CD4-positive, alpha-beta T cell treated with Interleukin-21 for 1 hour (primary cell): ENCODE data around the gene FANCC.
"Not testable (repeated sequence)": the region's sequence is repeated elsewhere in the genome, so short reads cannot be mapped to it uniquely, and the experiment has no call there.

Experiments used
- DNase-seq: peaks from one replicate; pipeline ENCODE4 v3.0.0-alpha.2; 2020

FANCC gene

GRCh38 chr9:95317119-95317892 lies at the start of gene FANCC:
TSS of gene FANCC (minus strand) at chr9:95317709. CDS start at chr9:95249291, 68,418 bp downstream.
- peak; percentile 87 for DNase-seq

GRCh38 chr9:95366731-95367325 lies 49.3 kb upstream of the FANCC start:
- DNase-seq, result no peak

- no peak for DNase-seq
Measured at GRCh38 chr9:95365766-95366165, 48.3 kb upstream of the FANCC start.

- no peak for DNase-seq
Measured at GRCh38 chr9:95363051-95363841, 45.7 kb upstream of the FANCC start.

GRCh38 chr9:95360866-95361265 lies 43.4 kb upstream of the FANCC start:
- DNase-seq, result no peak

GRCh38 chr9:95357316-95357715 lies 39.8 kb upstream of the FANCC start:
- DNase-seq, result no peak

GRCh38 chr9:95355500-95355899 lies 38.0 kb upstream of the FANCC start:
- no peak for DNase-seq

- no peak for DNase-seq
Measured at GRCh38 chr9:95351051-95351450, 33.5 kb upstream of the FANCC start.

GRCh38 chr9:95350266-95350665 lies 32.8 kb upstream of the FANCC start:
- no peak for DNase-seq

GRCh38 chr9:95349091-95350038 lies 31.9 kb upstream of the FANCC start:
- no peak for DNase-seq

- no peak for DNase-seq
Measured at GRCh38 chr9:95346021-95346420, 28.5 kb upstream of the FANCC start.

GRCh38 chr9:95344735-95345325 lies 27.3 kb upstream of the FANCC start:
- DNase-seq, result no peak

- no peak for DNase-seq
Measured at GRCh38 chr9:95343725-95344287, 26.3 kb upstream of the FANCC start.

GRCh38 chr9:95342571-95342970 lies 25.1 kb upstream of the FANCC start:
- no peak for DNase-seq

- DNase-seq, result no peak
Measured at GRCh38 chr9:95341293-95341962, 23.9 kb upstream of the FANCC start.

- no peak for DNase-seq
Measured at GRCh38 chr9:95338243-95338642, 20.7 kb upstream of the FANCC start.

GRCh38 chr9:95336281-95336680 lies 18.8 kb upstream of the FANCC start:
- DNase-seq, result peak; percentile 10

- DNase-seq, result no peak
Measured at GRCh38 chr9:95333426-95333825, 15.9 kb upstream of the FANCC start.

GRCh38 chr9:95332860-95333259 lies 15.4 kb upstream of the FANCC start:
- DNase-seq, result no peak

GRCh38 chr9:95330720-95331404 lies 13.4 kb upstream of the FANCC start:
- DNase-seq, result no peak

GRCh38 chr9:95329061-95329460 lies 11.6 kb upstream of the FANCC start:
- not testable (repeated sequence) for DNase-seq
